Measurements from ENCODE around the gene ZNF446.

GRCh38 chr19:58519087-58519354 lies 42.9 kb downstream of the ZNF446 start:
- TF ChIP-seq BHLHE40 (IDR thresholded peaks at IDR 0.05; ENCODE audit: borderline replicate concordance): no peak
- TF ChIP-seq SP1 (IDR thresholded peaks at IDR 0.05): no peak
- no peak for TF ChIP-seq ZNF384 (IDR thresholded peaks at IDR 0.05)
- no peak for TF ChIP-seq FOXK2 (IDR thresholded peaks at IDR 0.05)
- no peak for TF ChIP-seq TARDBP (IDR thresholded peaks at IDR 0.05)
- TF ChIP-seq ELF4 (IDR thresholded peaks at IDR 0.05): no peak
- no peak for TF ChIP-seq SUZ12 (IDR thresholded peaks at IDR 0.05)
- TF ChIP-seq FOXM1 (IDR thresholded peaks at IDR 0.05; ENCODE audit: borderline replicate concordance): no peak

All from HEK293T (cell line).